CD4-positive, CD25-positive, alpha-beta regulatory T cell (primary cell): ENCODE results near the gene RNF4. TPM values are rescaled to one million over a fixed set of nuclear protein-coding genes. Genes with fewer than 3 reads are reported as not detected.
"Not testable (repeated sequence)": the region's sequence is repeated elsewhere in the genome, so short reads cannot be mapped to it uniquely, and the experiment has no call there.

ENCODE experiments used
- ATAC-seq, 2 donors: fragments of 150-1000 bp; cut with Tn5 transposase; one replicate each; pipeline ENCODE4 v1.10.0; 2021; ENCODE audit warnings: low read depth in 2 of 2, moderate number of reproducible peaks in 2 of 2, moderate library complexity in 1 of 2
- DNase-seq, 3 donors: peaks; one replicate each; pipeline versions ENCODE4 v3.0.0 to v3.0.0-alpha.2; 2012 to 2022; ENCODE audit warnings: mixed read lengths in 1 of 3
- H3K27ac ChIP-seq: one replicate; pipeline ENCODE4 v1.7.0; 2013; ENCODE audit warnings: mild to moderate bottlenecking, low read length; ENCODE audit not compliant: insufficient read depth, poor library complexity, severe bottlenecking
- H3K27me3 ChIP-seq: one replicate; pipeline ENCODE4 v1.7.0; 2013; ENCODE audit warnings: low read length; ENCODE audit not compliant: control insufficient read depth, insufficient read depth
- H3K36me3 ChIP-seq: one replicate; pipeline ENCODE4 v1.7.0; 2013; ENCODE audit warnings: mild to moderate bottlenecking, low read length, moderate library complexity; ENCODE audit not compliant: control insufficient read depth, insufficient read depth
- H3K4me1 ChIP-seq: 2 replicates; pipeline ENCODE4 v1.7.0; 2013; ENCODE audit warnings: mild to moderate bottlenecking, low read length; ENCODE audit not compliant: insufficient read depth, control insufficient read depth, poor library complexity, severe bottlenecking
- H3K4me3 ChIP-seq: one replicate; pipeline ENCODE4 v1.7.0; 2013; ENCODE audit warnings: low read depth, mild to moderate bottlenecking, low read length, moderate library complexity
- H3K9me3 ChIP-seq, 2 experiments: 1 replicate in 1 of 2; 2 replicates in 1 of 2; pipeline ENCODE4 v1.7.0; 2013; ENCODE audit warnings: low read length in 2 of 2, mild to moderate bottlenecking in 1 of 2, moderate library complexity in 1 of 2; ENCODE audit not compliant: control insufficient read depth in 2 of 2
- H3K27ac Mint-ChIP-seq, 3 donors: one replicate each; pipeline ENCODE4 v1.8.0; 2020 to 2022; ENCODE audit warnings: mild to moderate bottlenecking in 3 of 3, mixed read lengths in 3 of 3, moderate library complexity in 2 of 3
- H3K27me3 Mint-ChIP-seq: one replicate; pipeline ENCODE4 v1.8.0; 2022; ENCODE audit warnings: mild to moderate bottlenecking, mixed read lengths
- H3K36me3 Mint-ChIP-seq: one replicate; pipeline ENCODE4 v1.8.0; 2020; ENCODE audit warnings: mixed read lengths
- H3K4me1 Mint-ChIP-seq, 4 donors: one replicate each; pipeline ENCODE4 v1.8.0; 2020 to 2022; ENCODE audit warnings: mixed read lengths in 4 of 4, mild to moderate bottlenecking in 1 of 4
- H3K4me3 Mint-ChIP-seq, 4 donors: one replicate each; pipeline ENCODE4 v1.8.0; 2020 to 2022; ENCODE audit warnings: mild to moderate bottlenecking in 4 of 4, mixed read lengths in 4 of 4, moderate library complexity in 3 of 4
- H3K9me3 Mint-ChIP-seq, 7 donors: one replicate each; pipeline ENCODE4 v1.8.0; 2020 to 2022; ENCODE audit warnings: mixed read lengths in 7 of 7, mild to moderate bottlenecking in 3 of 7, moderate library complexity in 2 of 7
- polyA plus RNA-seq, 4 donors: library from polyadenylated mRNA; unstranded; fragments of 300-500 nt; fragmentation: Illumina TruSeq; gene quantifications; one replicate each; pipeline ENCODE4 v1.2.3, GENCODE V29; 2021
- total RNA-seq: library from RNA; stranded (reverse); gene quantifications from one replicate; pipeline ENCODE4 v1.2.3, GENCODE V29; 2022

The RNF4 gene
- total and polyA plus RNA-seq, 5 donors from 2014 or later = 72.0 to 111 (median 89.8) TPM

GRCh38 chr4:2512396-2513135 lies 43.7 kb downstream of the RNF4 start:
- Mint-ChIP-seq H3K9me3 (no peaks in the 10 kb centered on the region), H3K36me3 (peaks cover 34% of the 10 kb centered on the region)
- peaks cover 78% of the 10 kb centered on the region for H3K36me3 ChIP-seq

DNA sequence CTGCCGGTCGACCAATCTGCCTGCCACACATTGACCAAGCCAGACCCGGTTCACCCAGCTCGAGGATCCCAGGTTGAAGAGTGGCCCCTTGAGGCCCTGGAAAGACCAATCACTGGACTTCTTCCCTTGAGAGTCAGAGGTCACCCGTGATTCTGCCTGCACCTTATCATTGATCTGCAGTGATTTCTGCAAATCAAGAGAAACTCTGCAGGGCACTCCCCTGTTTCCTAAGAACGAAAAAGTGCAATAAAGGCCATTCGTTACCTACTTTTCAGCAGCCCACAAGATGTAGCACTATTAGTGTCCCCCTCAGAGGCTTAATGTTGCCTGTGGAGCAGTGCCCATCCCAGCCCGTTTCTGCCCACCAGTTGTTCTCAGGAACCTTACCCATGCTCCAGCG lies 45.3 kb downstream of the RNF4 start:
- H3K27ac ChIP-seq, H3K27me3 Mint-ChIP-seq, H3K4me3 ChIP-seq, H3K27me3 ChIP-seq, ATAC-seq, H3K27ac Mint-ChIP-seq, H3K4me1 Mint-ChIP-seq, H3K4me1 ChIP-seq, H3K9me3 Mint-ChIP-seq, H3K4me3 Mint-ChIP-seq, H3K9me3 ChIP-seq, DNase-seq: not testable (repeated sequence)
- H3K36me3 Mint-ChIP-seq = peaks cover 34% of the 10 kb centered on the region
- H3K36me3 ChIP-seq = peaks cover 65% of the 10 kb centered on the region

More at GRCh38 chr4:2512396-2513135, 43.7 kb downstream of the RNF4 start:
- peaks cover 7 to 10% (median 9%) of the 10 kb centered on the region in 4 donors for H3K4me1 Mint-ChIP-seq
- no peak overlapping the region for H3K4me3 ChIP-seq
- DNase-seq = no peak
- peak overlapping the region in 1 of 4 donors; percentile 48 for H3K4me3 Mint-ChIP-seq
- no peak overlapping the region for H3K27ac ChIP-seq
- ATAC-seq = no peak
- H3K9me3 ChIP-seq = no peaks in the 10 kb centered on the region
- H3K4me1 ChIP-seq = no peaks in the 10 kb centered on the region
- H3K27ac Mint-ChIP-seq = peak overlapping the region; percentile 59 to 83 (median 74)
- H3K27me3 Mint-ChIP-seq = no peaks in the 10 kb centered on the region
- H3K27me3 ChIP-seq = no peaks in the 10 kb centered on the region

DNA sequence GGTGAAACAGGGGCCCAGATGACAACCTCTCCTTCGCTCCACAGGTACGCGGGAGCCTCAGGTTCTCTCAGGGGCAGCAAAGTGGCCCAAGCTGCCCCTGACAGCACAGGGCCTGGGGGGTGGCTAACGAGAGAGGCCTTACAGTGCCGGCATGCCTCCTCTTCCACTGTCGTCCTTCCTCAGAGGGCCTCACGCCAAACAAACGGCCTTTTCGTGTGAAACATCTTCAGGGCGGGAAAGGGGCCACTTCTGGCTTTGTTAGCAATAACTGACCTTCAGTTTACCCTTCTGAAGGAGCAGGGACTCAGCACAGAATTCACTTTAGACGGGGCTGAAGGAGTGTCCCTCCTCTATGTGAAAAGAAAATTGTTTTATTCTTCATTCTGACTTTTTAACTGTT lies 46.0 kb downstream of the RNF4 start:
- H3K27ac Mint-ChIP-seq, H3K4me3 Mint-ChIP-seq, H3K27me3 Mint-ChIP-seq, H3K9me3 Mint-ChIP-seq, DNase-seq, H3K9me3 ChIP-seq, H3K27ac ChIP-seq, H3K4me1 Mint-ChIP-seq, H3K4me3 ChIP-seq, ATAC-seq, H3K4me1 ChIP-seq, H3K27me3 ChIP-seq: not testable (repeated sequence)
- peaks cover 34% of the 10 kb centered on the region for H3K36me3 Mint-ChIP-seq
- H3K36me3 ChIP-seq = peaks cover 58% of the 10 kb centered on the region

DNA sequence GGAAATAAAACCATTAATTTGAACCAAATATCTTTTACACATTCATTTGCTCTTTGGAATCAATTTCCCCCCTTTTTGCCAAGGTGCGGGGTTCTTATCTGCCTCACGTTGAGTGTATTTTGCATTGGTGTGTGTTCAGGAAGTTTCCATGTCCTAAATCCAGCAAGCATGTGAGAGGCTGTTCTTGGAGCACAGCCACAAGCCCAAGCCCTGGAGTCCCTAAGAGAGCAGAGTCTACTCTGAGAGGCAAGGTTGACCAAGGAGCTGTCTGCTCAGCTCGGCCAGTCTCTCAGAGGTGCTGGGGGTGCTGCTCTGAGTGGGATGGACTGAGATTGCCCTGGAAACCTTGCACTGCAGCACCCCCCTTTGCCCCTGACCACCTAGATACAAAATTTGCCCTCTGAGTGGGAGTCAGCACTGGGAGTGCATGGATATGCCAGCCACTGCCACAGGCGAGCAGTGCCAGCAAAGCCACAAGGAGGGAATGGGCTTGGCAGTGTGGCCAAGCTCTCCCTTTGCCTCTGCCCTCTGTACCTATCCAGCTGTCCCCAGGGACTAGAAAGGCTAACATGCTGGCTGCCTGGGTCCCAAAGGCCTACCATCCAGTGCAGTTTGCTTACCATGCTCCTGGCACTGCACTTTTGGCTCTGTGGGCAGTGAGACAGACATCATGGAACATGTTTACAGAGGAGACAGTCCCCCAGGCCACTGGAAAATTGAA lies 47.1 kb downstream of the RNF4 start:
- no peaks in the 10 kb centered on the region for H3K27me3 ChIP-seq
- DNase-seq = no peak
- Mint-ChIP-seq H3K4me1 (peaks cover 0 to 1% (median 0%) of the 10 kb centered on the region in 4 donors), H3K27me3 (no peaks in the 10 kb centered on the region), H3K9me3 (no peaks in the 10 kb centered on the region), H3K4me3 (no peak overlapping the region), H3K36me3 (peaks cover 34% of the 10 kb centered on the region), H3K27ac (peak overlapping the region in 2 of 3 donors; percentile 14 to 80)
- H3K27ac ChIP-seq = no peak overlapping the region
- peaks cover 47% of the 10 kb centered on the region for H3K36me3 ChIP-seq
- H3K9me3 ChIP-seq = no peaks in the 10 kb centered on the region
- no peak for ATAC-seq
- no peaks in the 10 kb centered on the region for H3K4me1 ChIP-seq
- no peak overlapping the region for H3K4me3 ChIP-seq

DNA sequence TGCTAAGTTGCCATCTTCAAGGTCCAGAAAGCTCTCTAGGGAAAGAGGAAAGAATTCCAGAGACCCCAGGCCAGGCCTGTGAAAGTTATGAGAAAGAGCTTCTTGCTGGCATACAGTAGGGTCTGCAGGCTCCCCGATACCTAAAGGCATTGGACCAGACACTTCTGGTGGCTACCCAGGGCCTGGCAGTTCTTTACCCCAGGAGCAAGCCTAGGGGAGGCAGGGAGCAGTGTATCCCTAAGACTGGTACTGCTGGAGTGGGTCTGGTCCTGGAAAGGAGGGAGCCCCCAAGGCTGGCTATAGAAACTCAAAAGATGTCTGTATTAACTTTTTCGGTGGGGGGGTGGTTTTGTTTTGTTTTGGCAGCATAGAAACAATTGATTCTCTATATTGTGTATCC lies 47.7 kb downstream of the RNF4 start:
- peaks cover 0 to 1% (median 0%) of the 10 kb centered on the region in 4 donors for H3K4me1 Mint-ChIP-seq
- no peaks in the 10 kb centered on the region for H3K27me3 Mint-ChIP-seq
- H3K4me3 Mint-ChIP-seq = no peak overlapping the region
- no peak overlapping the region for H3K4me3 ChIP-seq
- H3K27ac ChIP-seq = no peak overlapping the region
- H3K9me3 Mint-ChIP-seq = no peaks in the 10 kb centered on the region
- H3K27ac Mint-ChIP-seq = peak overlapping the region in 1 of 3 donors; percentile 74
- DNase-seq (no peak), ATAC-seq (no peak)
- H3K4me1 ChIP-seq = no peaks in the 10 kb centered on the region
- H3K9me3 ChIP-seq = no peaks in the 10 kb centered on the region
- H3K36me3 ChIP-seq = peaks cover 47% of the 10 kb centered on the region
- no peaks in the 10 kb centered on the region for H3K27me3 ChIP-seq
- peaks cover 34% of the 10 kb centered on the region for H3K36me3 Mint-ChIP-seq

DNA sequence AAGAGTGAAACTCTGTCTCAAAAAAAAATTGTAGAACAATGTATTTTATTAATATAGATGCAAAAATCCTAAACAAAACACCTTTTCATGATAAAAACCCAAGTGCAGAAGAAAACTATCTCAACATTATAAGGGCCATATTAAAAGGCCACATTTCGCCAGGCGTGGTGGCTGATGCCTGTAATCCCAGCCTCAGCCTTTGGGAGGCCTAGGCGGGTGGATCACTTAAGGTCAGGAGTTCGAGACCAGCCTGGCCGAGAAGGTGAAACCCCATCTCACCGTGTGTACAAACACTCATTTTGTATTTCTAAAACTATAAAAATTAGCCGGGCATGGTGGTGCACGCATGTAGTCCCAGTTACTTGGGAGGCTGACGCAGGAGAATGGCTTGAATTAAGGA lies 57.7 kb downstream of the RNF4 start:
- no peak for DNase-seq
- Histone ChIP-seq H3K4me3 (no peak overlapping the region), H3K27ac (no peak overlapping the region), H3K4me1 (no peaks in the 10 kb centered on the region), H3K9me3 (no peaks in the 10 kb centered on the region), H3K36me3 (no peaks in the 10 kb centered on the region), H3K27me3 (no peaks in the 10 kb centered on the region)
- Mint-ChIP-seq H3K27me3 (no peaks in the 10 kb centered on the region), H3K27ac (no peak overlapping the region), H3K4me1 (no peaks in the 10 kb centered on the region), H3K36me3 (no peaks in the 10 kb centered on the region), H3K9me3 (no peaks in the 10 kb centered on the region), H3K4me3 (no peak overlapping the region)
- no peak for ATAC-seq

DNA sequence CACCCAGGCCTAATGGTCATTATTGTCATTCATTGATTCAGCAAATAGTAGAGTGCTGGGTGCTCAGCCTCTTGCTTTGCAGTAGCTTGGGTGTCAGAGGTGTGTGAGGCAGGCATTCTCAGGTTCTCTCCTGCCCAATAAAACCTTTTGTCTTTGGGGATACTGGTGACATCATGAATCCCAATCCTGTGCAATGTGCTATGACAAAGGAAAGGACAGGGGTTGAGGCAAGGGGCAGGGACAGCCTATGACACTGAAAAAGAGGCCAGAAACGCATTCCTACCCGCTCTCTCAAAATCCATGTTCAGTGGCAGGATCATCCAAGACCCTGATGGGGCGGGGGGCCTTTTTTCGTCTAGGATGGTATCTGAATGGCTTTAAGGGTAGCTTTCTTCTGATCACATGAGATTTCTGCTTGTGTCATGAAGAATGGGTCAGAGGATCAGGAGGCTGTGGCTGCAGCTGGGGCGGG lies 66.0 kb downstream of the RNF4 start:
- H3K27me3 Mint-ChIP-seq = no peaks in the 10 kb centered on the region
- peaks cover 6 to 28% (median 13%) of the 10 kb centered on the region in 4 donors for H3K4me1 Mint-ChIP-seq
- H3K4me3 Mint-ChIP-seq = peak overlapping the region; percentile 88 to 94 (median 91)
- Histone ChIP-seq H3K4me3 (no peak overlapping the region), H3K9me3 (no peaks in the 10 kb centered on the region), H3K4me1 (peaks cover 23% of the 10 kb centered on the region), H3K36me3 (no peaks in the 10 kb centered on the region), H3K27ac (no peak overlapping the region), H3K27me3 (no peaks in the 10 kb centered on the region)
- DNase-seq (no peak), ATAC-seq (no peak)
- H3K9me3 Mint-ChIP-seq = no peaks in the 10 kb centered on the region
- H3K27ac Mint-ChIP-seq = peak overlapping the region; percentile 87 to 93 (median 93)
- H3K36me3 Mint-ChIP-seq = no peaks in the 10 kb centered on the region
